Lung (tissue), 12 donors: ENCODE results near the gene TMEM44. TPM values are rescaled to one million over a fixed set of nuclear protein-coding genes. Genes with fewer than 3 reads are reported as not detected.

Experiments
- ATAC-seq: fragments of 200-7000 bp; cut with Tn5 transposase; one replicate; pipeline ENCODE4 v1.9.1; 2020; ENCODE audit warnings: moderate number of reproducible peaks; ENCODE audit not compliant: insufficient read depth, low FRiP score
- DNase-seq, 3 donors: peaks; one replicate each; pipeline ENCODE4 v3.0.0-alpha.2; 2013 to 2017
- H3K27ac ChIP-seq, 2 donors: one replicate each; pipeline ENCODE4 v1.5.1; 2013; ENCODE audit warnings: mild to moderate bottlenecking in 2 of 2, moderate library complexity in 2 of 2, control low read depth in 1 of 2, inconsistent platforms in 1 of 2, low read depth in 1 of 2, low read length in 1 of 2
- H3K27me3 ChIP-seq, 3 donors: one replicate each; pipeline ENCODE4 v1.5.1; 2013; ENCODE audit warnings: low read length in 2 of 3; ENCODE audit not compliant: control insufficient read depth in 3 of 3, insufficient read depth in 3 of 3
- H3K36me3 ChIP-seq, 4 donors: one replicate each; pipeline ENCODE4 v1.5.1; 2013; ENCODE audit warnings: low read length in 4 of 4, mild to moderate bottlenecking in 1 of 4, moderate library complexity in 1 of 4; ENCODE audit not compliant: control insufficient read depth in 4 of 4, insufficient read depth in 4 of 4
- H3K4me1 ChIP-seq, 5 donors: one replicate each; pipeline ENCODE4 v1.5.1; 2013; ENCODE audit warnings: low read length in 5 of 5, mild to moderate bottlenecking in 2 of 5, moderate library complexity in 1 of 5; ENCODE audit not compliant: control insufficient read depth in 5 of 5, insufficient read depth in 5 of 5
- H3K4me3 ChIP-seq: one replicate; pipeline ENCODE4 v1.5.1; 2013; ENCODE audit warnings: mild to moderate bottlenecking, control low read depth, moderate library complexity
- H3K9ac ChIP-seq, 2 donors: one replicate each; pipeline ENCODE4 v1.5.1; 2013; ENCODE audit warnings: low read length in 2 of 2, control low read depth in 1 of 2; ENCODE audit not compliant: insufficient read depth in 1 of 2
- H3K9me3 ChIP-seq, 4 donors: one replicate each; pipeline ENCODE4 v1.5.1; 2013; ENCODE audit warnings: low read length in 3 of 4, mild to moderate bottlenecking in 1 of 4, moderate library complexity in 1 of 4; ENCODE audit not compliant: control insufficient read depth in 4 of 4, insufficient read depth in 3 of 4
- WGBS, 2 donors: extraction: QIAGEN DNeasy Blood & Tissue Kit; methylation state at CpG; one replicate each; pipeline ENCODE4 v1.1.7; 2013; 5-methylcytosine and 5-hydroxymethylcytosine counted together
- polyA plus RNA-seq, 2 donors: library from polyadenylated mRNA; stranded (reverse); fragments of 200-250 nt; gene quantifications; one replicate each; pipeline ENCODE4 v1.2.1, GENCODE V29; 2013
- total RNA-seq, 2 donors: library from RNA; depleted of rRNA in 1 of 2; stranded (reverse); fragments of >200 nt in 1 of 2; gene quantifications; one replicate each; pipeline ENCODE4 v1.2.1, GENCODE V29; 2014 to 2021
- TF ChIP-seq, protein P1 (sequence below): IDR thresholded peaks from 2 replicates; pipeline ENCODE4 v1.5.1; 2012; ENCODE audit warnings: mild to moderate bottlenecking; ENCODE audit errors: control extremely low read depth, extremely low read depth
- donor health status: control.
- donor health status: control.
- donor health status: Bipolar disorder and iron deficiency.
- donor health status: healthy.
- donor health status: DM: yes; HTN: yes; CAD: no.

The TMEM44 gene
- total and polyA plus RNA-seq, 4 donors = 10.4 to 23.5 (median 17.1) TPM

DNA sequence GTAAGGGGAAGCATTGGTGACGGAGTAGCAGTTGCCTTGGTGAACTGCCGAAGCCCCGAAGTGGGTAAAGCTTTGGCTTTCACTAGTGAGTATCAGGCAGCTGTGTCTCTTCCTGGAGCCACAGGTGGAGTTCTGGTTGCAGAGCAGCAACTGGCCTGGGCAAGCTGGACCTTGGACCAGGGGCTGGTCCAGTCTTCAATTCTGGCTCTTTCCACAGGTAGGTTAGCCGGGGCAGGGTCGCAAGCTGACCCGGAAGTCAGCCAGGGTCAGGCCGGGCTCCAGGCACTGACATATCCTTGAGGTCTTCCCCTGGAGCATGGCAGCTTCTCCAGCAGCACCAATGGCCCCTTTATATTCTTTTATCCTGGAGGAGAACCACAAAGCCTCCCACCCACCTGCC is 73.2 kb downstream of the TMEM44 start:
- H3K27ac ChIP-seq = no peak overlapping the region
- H3K4me3 ChIP-seq = no peak overlapping the region
- TF ChIP-seq, protein P1, sequence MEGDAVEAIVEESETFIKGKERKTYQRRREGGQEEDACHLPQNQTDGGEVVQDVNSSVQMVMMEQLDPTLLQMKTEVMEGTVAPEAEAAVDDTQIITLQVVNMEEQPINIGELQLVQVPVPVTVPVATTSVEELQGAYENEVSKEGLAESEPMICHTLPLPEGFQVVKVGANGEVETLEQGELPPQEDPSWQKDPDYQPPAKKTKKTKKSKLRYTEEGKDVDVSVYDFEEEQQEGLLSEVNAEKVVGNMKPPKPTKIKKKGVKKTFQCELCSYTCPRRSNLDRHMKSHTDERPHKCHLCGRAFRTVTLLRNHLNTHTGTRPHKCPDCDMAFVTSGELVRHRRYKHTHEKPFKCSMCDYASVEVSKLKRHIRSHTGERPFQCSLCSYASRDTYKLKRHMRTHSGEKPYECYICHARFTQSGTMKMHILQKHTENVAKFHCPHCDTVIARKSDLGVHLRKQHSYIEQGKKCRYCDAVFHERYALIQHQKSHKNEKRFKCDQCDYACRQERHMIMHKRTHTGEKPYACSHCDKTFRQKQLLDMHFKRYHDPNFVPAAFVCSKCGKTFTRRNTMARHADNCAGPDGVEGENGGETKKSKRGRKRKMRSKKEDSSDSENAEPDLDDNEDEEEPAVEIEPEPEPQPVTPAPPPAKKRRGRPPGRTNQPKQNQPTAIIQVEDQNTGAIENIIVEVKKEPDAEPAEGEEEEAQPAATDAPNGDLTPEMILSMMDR = no peak
- WGBS, 2 donors = 96 to 97% methylated on average over 7 of the region's 7 CpGs
- DNase-seq (no peak), ATAC-seq (no peak)
- no peaks in the 10 kb centered on the region for H3K27me3 ChIP-seq
- no peak overlapping the region for H3K9ac ChIP-seq
- no peaks in the 10 kb centered on the region for H3K36me3 ChIP-seq
- H3K4me1 ChIP-seq = peaks cover 0 to 6% (median 0%) of the 10 kb centered on the region in 5 donors
- no peaks in the 10 kb centered on the region for H3K9me3 ChIP-seq

DNA sequence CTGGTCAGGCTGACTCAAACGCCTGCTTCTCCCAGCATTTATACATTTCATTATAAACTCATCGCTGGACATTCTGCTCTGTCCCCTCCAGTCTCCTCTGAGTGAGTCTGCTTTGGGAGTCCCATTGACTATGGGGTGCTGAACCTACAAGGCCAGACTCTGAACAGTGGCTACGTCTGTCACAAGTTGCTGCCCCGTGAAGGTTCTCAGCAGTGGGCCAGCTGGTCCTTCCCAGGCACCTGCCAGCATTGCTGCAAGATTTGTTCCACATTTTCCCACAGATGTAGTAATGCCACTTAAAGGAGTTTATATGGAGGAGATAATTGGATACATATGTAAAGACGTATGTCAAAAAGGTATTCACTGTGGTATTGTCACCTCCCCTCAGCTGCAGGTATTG is 73.7 kb downstream of the TMEM44 start:
- 94 to 95% methylated on average over 5 of the region's 5 CpGs for WGBS, 2 donors
- Histone ChIP-seq H3K9ac (no peak overlapping the region), H3K4me3 (no peak overlapping the region), H3K36me3 (no peaks in the 10 kb centered on the region), H3K4me1 (peaks cover 0 to 6% (median 0%) of the 10 kb centered on the region in 5 donors), H3K9me3 (no peaks in the 10 kb centered on the region), H3K27me3 (no peaks in the 10 kb centered on the region), H3K27ac (no peak overlapping the region)
- DNase-seq (no peak), ATAC-seq (no peak)
- TF ChIP-seq, protein P1 = no peak

- Histone ChIP-seq H3K4me1 (peaks cover 0 to 6% (median 0%) of the 10 kb centered on the region in 5 donors), H3K36me3 (no peaks in the 10 kb centered on the region), H3K27ac (no peak overlapping the region), H3K4me3 (no peak overlapping the region), H3K9ac (no peak overlapping the region), H3K27me3 (no peaks in the 10 kb centered on the region), H3K9me3 (no peaks in the 10 kb centered on the region)
- TF ChIP-seq, protein P1 = no peak
- WGBS, 2 donors = 50 to 58% methylated on average over 13 of the region's 13 CpGs
- ATAC-seq (no peak), DNase-seq (no peak)
Observed at GRCh38 chr3:194556086-194557056, 76.8 kb downstream of the TMEM44 start.
